Prostate gland (tissue), 2 donors: ENCODE measurements around the gene ANO2.

Source experiments
- POLR2A ChIP-seq: fragments of 450-650 bp; IDR thresholded peaks from one replicate; pipeline ENCODE4 v1.6.1; 2016; ENCODE audit warnings: antibody characterized with exemption, mild to moderate bottlenecking
- TF ChIP-seq, protein P1 (sequence below), 4 experiments: fragments of 200-600 bp in 2 of 4; fragments of 450-650 bp in 2 of 4; sonication (generic) in 2 of 4; IDR thresholded peaks; 1 replicate in 3 of 4; 2 replicates in 1 of 4; pipeline ENCODE4 v1.5.1; 2016 to 2019; ENCODE audit warnings: antibody characterized with exemption in 4 of 4, mild to moderate bottlenecking in 2 of 4, moderate library complexity in 2 of 4

DNA sequence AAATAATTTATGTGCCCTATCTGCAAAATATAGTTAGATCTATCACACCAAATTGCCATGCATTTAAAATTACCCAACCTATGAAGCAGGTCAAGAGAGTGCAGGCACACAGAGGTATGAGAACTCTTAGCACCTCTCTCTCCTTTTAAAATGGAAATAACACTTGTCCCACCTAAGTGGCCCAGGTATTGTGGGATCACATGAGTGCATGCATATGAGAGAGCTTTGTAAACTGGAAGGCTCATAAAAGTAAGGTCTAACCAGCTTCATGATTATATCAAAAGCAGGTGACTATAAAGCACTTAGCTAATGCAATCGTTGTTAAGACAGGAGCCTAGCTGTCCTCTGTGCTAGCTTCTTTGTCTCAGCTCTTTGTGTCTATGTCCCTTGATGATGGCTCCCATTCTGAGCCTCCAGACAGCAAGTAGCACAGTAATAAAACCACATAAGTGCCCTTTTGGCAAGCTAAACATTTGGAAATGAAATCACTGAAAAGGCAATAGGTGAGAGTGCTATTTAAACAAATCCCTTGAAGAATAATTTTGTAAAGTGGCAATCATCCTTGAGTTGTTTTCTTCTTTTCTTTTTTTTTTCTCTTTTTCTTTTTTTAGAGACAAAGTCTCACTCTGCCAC, 294.1 kb downstream of the ANO2 start:
- TF ChIP-seq POLR2A = no peak
- TF ChIP-seq, protein P1, sequence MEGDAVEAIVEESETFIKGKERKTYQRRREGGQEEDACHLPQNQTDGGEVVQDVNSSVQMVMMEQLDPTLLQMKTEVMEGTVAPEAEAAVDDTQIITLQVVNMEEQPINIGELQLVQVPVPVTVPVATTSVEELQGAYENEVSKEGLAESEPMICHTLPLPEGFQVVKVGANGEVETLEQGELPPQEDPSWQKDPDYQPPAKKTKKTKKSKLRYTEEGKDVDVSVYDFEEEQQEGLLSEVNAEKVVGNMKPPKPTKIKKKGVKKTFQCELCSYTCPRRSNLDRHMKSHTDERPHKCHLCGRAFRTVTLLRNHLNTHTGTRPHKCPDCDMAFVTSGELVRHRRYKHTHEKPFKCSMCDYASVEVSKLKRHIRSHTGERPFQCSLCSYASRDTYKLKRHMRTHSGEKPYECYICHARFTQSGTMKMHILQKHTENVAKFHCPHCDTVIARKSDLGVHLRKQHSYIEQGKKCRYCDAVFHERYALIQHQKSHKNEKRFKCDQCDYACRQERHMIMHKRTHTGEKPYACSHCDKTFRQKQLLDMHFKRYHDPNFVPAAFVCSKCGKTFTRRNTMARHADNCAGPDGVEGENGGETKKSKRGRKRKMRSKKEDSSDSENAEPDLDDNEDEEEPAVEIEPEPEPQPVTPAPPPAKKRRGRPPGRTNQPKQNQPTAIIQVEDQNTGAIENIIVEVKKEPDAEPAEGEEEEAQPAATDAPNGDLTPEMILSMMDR (IDR thresholded peaks at IDR 0.05) = no peak
